CD4-positive, alpha-beta memory T cell (primary cell): ENCODE measurements around the gene ITSN1. TPM values are rescaled to one million over a fixed set of nuclear protein-coding genes. Genes with fewer than 3 reads are reported as not detected.

Experiments
- CTCF ChIA-PET: fragments of 350-600 bp; sonication (Branson Sonifier 250); formaldehyde crosslinking; loops from one replicate; lab custom pipeline; 2021; ENCODE audit warnings: inconsistent platforms; ENCODE audit not compliant: partially characterized antibody; lab: Charles Lee
- POLR2A ChIA-PET: fragments of 350-600 bp; sonication (Branson Sonifier 250); formaldehyde crosslinking; loops from one replicate; lab custom pipeline; 2021; ENCODE audit not compliant: partially characterized antibody; lab: Charles Lee
- DNase-seq, 5 donors: peaks; one replicate each; pipeline versions ENCODE4 v3.0.0 to v3.0.0-alpha.2; 2020 to 2022; ENCODE audit warnings: mixed read lengths in 1 of 5
- H3K27ac ChIP-seq: one replicate; pipeline ENCODE4 v1.7.0; 2013; ENCODE audit warnings: low read depth, low read length
- H3K27me3 ChIP-seq: 2 replicates; pipeline ENCODE4 v1.7.0; 2013; ENCODE audit warnings: mild to moderate bottlenecking, low read length, moderate library complexity; ENCODE audit not compliant: insufficient read depth
- H3K36me3 ChIP-seq: 2 replicates; pipeline ENCODE4 v1.7.0; 2013; ENCODE audit warnings: mild to moderate bottlenecking, low read length, moderate library complexity; ENCODE audit not compliant: insufficient read depth
- H3K4me1 ChIP-seq: 2 replicates; pipeline ENCODE4 v1.7.0; 2013; ENCODE audit warnings: mild to moderate bottlenecking, low read length, moderate library complexity; ENCODE audit not compliant: insufficient read depth
- H3K4me3 ChIP-seq, 2 donors: one replicate each; pipeline ENCODE4 v1.7.0; 2013; ENCODE audit warnings: low read length in 2 of 2, mild to moderate bottlenecking in 1 of 2
- H3K9me3 ChIP-seq, 2 donors: one replicate each; pipeline ENCODE4 v1.7.0; 2013; ENCODE audit warnings: low read length in 2 of 2, control low read depth in 1 of 2; ENCODE audit not compliant: control insufficient read depth in 1 of 2
- H3K27ac Mint-ChIP-seq, 7 donors: one replicate each; pipeline ENCODE4 v1.8.0; 2020 to 2021; ENCODE audit warnings: mixed read lengths in 7 of 7, mild to moderate bottlenecking in 6 of 7, inconsistent platforms in 3 of 7, moderate library complexity in 3 of 7
- H3K27me3 Mint-ChIP-seq, 2 donors: one replicate each; pipeline ENCODE4 v1.8.0; 2020 to 2021; ENCODE audit warnings: mixed read lengths in 2 of 2
- H3K36me3 Mint-ChIP-seq, 2 donors: one replicate each; pipeline ENCODE4 v1.8.0; 2020 to 2021; ENCODE audit warnings: mixed read lengths in 2 of 2, inconsistent platforms in 1 of 2, mild to moderate bottlenecking in 1 of 2
- H3K4me1 Mint-ChIP-seq, 4 donors: one replicate each; pipeline ENCODE4 v1.8.0; 2020 to 2021; ENCODE audit warnings: mixed read lengths in 4 of 4, mild to moderate bottlenecking in 1 of 4
- H3K4me3 Mint-ChIP-seq, 8 donors: one replicate each; pipeline ENCODE4 v1.8.0; 2020 to 2021; ENCODE audit warnings: mixed read lengths in 8 of 8, mild to moderate bottlenecking in 7 of 8, moderate library complexity in 6 of 8, inconsistent platforms in 3 of 8
- H3K9me3 Mint-ChIP-seq, 8 donors: one replicate each; pipeline ENCODE4 v1.8.0; 2020 to 2021; ENCODE audit warnings: mixed read lengths in 8 of 8, mild to moderate bottlenecking in 5 of 8, inconsistent platforms in 3 of 8, moderate library complexity in 1 of 8
- intact Hi-C: fragments of 100-400 bp; cut with micrococcal nuclease; formaldehyde crosslinking; loops from one replicate; pipeline ENCODE4 v1.15.1; 2023
- polyA plus RNA-seq, 2 donors: library from polyadenylated mRNA; unstranded; fragments of 300-500 nt; fragmentation: Illumina TruSeq; gene quantifications; one replicate each; pipeline ENCODE4 v1.2.3, GENCODE V29; 2021
- total RNA-seq, 2 experiments: library from RNA; stranded (reverse); gene quantifications; one replicate each; pipeline ENCODE4 v1.2.3, GENCODE V29; 2021

ITSN1 gene
- total and polyA plus RNA-seq, 4 experiments from 2014 or later, result 1.0 to 3.9 (median 3.0) TPM

- peak overlapping the region; percentile 67 for H3K27ac ChIP-seq
These were observed 296.9 kb downstream of the ITSN1 start for GRCh38 chr21:33939226-33939625.

GRCh38 chr21:33940164-33940880, 298.0 kb downstream of the ITSN1 start:
- CTCF ChIA-PET, result interaction anchor here (1.0 to 12.9 kb wide), 4 partner anchors 7 to 408 kb away, joined by 3 to 123 read pairs (median 50); no protein-coding TSS in a partner anchor
- Mint-ChIP-seq H3K4me3 (peak overlapping the region in 6 of 8 donors; percentile 11 to 60 (median 18)), H3K4me1 (peaks cover 41 to 81% (median 59%) of the 10 kb centered on the region in 4 donors), H3K27me3 (no peaks in the 10 kb centered on the region), H3K9me3 (peaks cover 0 to 12% (median 0%) of the 10 kb centered on the region in 8 donors), H3K36me3 (peaks cover 18 to 55% of the 10 kb centered on the region in 2 donors), H3K27ac (peak overlapping the region; percentile 54 to 89 (median 82))
- no peak for DNase-seq
- POLR2A ChIA-PET, result interaction anchor here (0.6 to 13.4 kb wide), 5 partner anchors 9 to 135 kb away, joined by 4 to 938 read pairs (median 9); partner anchors contain the start of genes MRPS6 and SLC5A3
- H3K36me3 ChIP-seq, result no peaks in the 10 kb centered on the region
- intact Hi-C loops, result no loop called here
- H3K4me1 ChIP-seq, result peaks cover 70% of the 10 kb centered on the region
- H3K27ac ChIP-seq, result no peak overlapping the region
- no peaks in the 10 kb centered on the region for H3K9me3 ChIP-seq
- no peak overlapping the region for H3K4me3 ChIP-seq
- H3K27me3 ChIP-seq, result no peaks in the 10 kb centered on the region

More at GRCh38 chr21:33939226-33939625, 296.9 kb downstream of the ITSN1 start:
- Mint-ChIP-seq H3K4me1 (peaks cover 41 to 80% (median 58%) of the 10 kb centered on the region in 4 donors), H3K4me3 (peak overlapping the region in 4 of 8 donors; percentile 21 to 51 (median 34)), H3K27me3 (no peaks in the 10 kb centered on the region), H3K36me3 (peaks cover 22 to 49% of the 10 kb centered on the region in 2 donors), H3K27ac (peak overlapping the region; percentile 56 to 99 (median 97)), H3K9me3 (peaks cover 0 to 5% (median 0%) of the 10 kb centered on the region in 8 donors)
- peaks cover 72% of the 10 kb centered on the region for H3K4me1 ChIP-seq
- H3K4me3 ChIP-seq, result no peak overlapping the region
- intact Hi-C loops, result no loop called here
- ChIA-PET POLR2A (interaction anchor here (1.4 to 13.4 kb wide), 5 partner anchors 8 to 136 kb away, joined by 4 to 938 read pairs (median 9); partner anchors contain the start of genes MRPS6 and SLC5A3), CTCF (interaction anchor here (2.2 to 12.9 kb wide), 3 partner anchors 8 to 409 kb away, joined by 6 to 123 read pairs (median 80); no protein-coding TSS in a partner anchor)
- no peaks in the 10 kb centered on the region for H3K36me3 ChIP-seq
- no peaks in the 10 kb centered on the region for H3K27me3 ChIP-seq
- DNase-seq, result no peak
- no peaks in the 10 kb centered on the region for H3K9me3 ChIP-seq

GRCh38 chr21:33940881-33941245, 298.6 kb downstream of the ITSN1 start:
- peaks cover 0 to 12% (median 0%) of the 10 kb centered on the region in 8 donors for H3K9me3 Mint-ChIP-seq
- no peak for DNase-seq
- Histone ChIP-seq H3K36me3 (no peaks in the 10 kb centered on the region), H3K27me3 (no peaks in the 10 kb centered on the region), H3K4me3 (no peak overlapping the region), H3K9me3 (no peaks in the 10 kb centered on the region), H3K4me1 (peaks cover 70% of the 10 kb centered on the region), H3K27ac (no peak overlapping the region)
- POLR2A ChIA-PET, result interaction anchor here (0.6 to 13.4 kb wide), 4 partner anchors 9 to 59 kb away, joined by 4 to 938 read pairs (median 8); no protein-coding TSS in a partner anchor
- peaks cover 15 to 54% of the 10 kb centered on the region in 2 donors for H3K36me3 Mint-ChIP-seq
- no peaks in the 10 kb centered on the region for H3K27me3 Mint-ChIP-seq
- H3K4me1 Mint-ChIP-seq, result peaks cover 42 to 80% (median 58%) of the 10 kb centered on the region in 4 donors
- intact Hi-C loops, result no loop called here
- CTCF ChIA-PET, result interaction anchor here (5.2 to 12.9 kb wide), 2 partner anchors 9 to 17 kb away, joined by 20 to 123 read pairs; no protein-coding TSS in a partner anchor
- no peak overlapping the region for H3K4me3 Mint-ChIP-seq
- peak overlapping the region; percentile 16 to 91 (median 80) for H3K27ac Mint-ChIP-seq

- peaks cover 0 to 12% (median 0%) of the 10 kb centered on the region in 8 donors for H3K9me3 Mint-ChIP-seq
- H3K27me3 ChIP-seq, result no peaks in the 10 kb centered on the region
- ChIA-PET POLR2A (interaction anchor here (0.8 to 18.8 kb wide), 5 partner anchors 6 to 174 kb away, joined by 3 to 938 read pairs (median 4); partner anchors contain the start of genes MRPS6 and SLC5A3), CTCF (interaction anchor here (2.6 to 12.9 kb wide), 3 partner anchors 10 to 406 kb away, joined by 13 to 123 read pairs (median 20); no protein-coding TSS in a partner anchor)
- H3K27ac Mint-ChIP-seq, result peak overlapping the region in 1 of 7 donors; percentile 27
- no peaks in the 10 kb centered on the region for H3K27me3 Mint-ChIP-seq
- peaks cover 70% of the 10 kb centered on the region for H3K4me1 ChIP-seq
- peaks cover 8 to 54% of the 10 kb centered on the region in 2 donors for H3K36me3 Mint-ChIP-seq
- H3K4me3 Mint-ChIP-seq, result no peak overlapping the region
- H3K4me3 ChIP-seq, result no peak overlapping the region
- no peak for DNase-seq
- H3K9me3 ChIP-seq, result no peaks in the 10 kb centered on the region
- peaks cover 44 to 80% (median 58%) of the 10 kb centered on the region in 4 donors for H3K4me1 Mint-ChIP-seq
- H3K27ac ChIP-seq, result no peak overlapping the region
- intact Hi-C loops, result no loop called here
- H3K36me3 ChIP-seq, result no peaks in the 10 kb centered on the region
These were observed 300.1 kb downstream of the ITSN1 start for GRCh38 chr21:33942426-33942825.

DNA sequence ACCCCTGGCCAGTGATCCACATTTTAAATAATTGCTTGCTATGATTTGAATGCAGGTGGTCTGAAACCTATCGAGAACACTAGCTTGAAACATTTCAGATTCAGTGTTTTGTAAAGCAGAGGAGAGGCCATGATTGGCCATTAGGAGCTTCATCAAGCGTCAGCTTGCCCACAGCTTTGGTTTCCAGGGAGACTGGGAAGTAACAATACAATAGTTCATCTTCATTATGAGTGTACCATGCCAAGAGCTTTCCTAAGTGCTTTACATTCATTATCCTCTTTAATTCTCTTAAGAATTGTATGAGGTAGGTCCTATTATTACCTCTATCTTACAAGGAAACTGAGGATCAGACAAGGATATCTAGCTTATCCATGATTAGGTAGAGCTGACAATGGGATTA, 301.0 kb downstream of the ITSN1 start:
- CTCF ChIA-PET, result interaction anchor here (0.6 to 12.9 kb wide), 6 partner anchors 10 to 499 kb away, joined by 3 to 123 read pairs (median 8); partner anchors contain the start of genes MRPS6 and SLC5A3
- intact Hi-C loops, result no loop called here
- H3K4me1 ChIP-seq, result peaks cover 70% of the 10 kb centered on the region

DNA sequence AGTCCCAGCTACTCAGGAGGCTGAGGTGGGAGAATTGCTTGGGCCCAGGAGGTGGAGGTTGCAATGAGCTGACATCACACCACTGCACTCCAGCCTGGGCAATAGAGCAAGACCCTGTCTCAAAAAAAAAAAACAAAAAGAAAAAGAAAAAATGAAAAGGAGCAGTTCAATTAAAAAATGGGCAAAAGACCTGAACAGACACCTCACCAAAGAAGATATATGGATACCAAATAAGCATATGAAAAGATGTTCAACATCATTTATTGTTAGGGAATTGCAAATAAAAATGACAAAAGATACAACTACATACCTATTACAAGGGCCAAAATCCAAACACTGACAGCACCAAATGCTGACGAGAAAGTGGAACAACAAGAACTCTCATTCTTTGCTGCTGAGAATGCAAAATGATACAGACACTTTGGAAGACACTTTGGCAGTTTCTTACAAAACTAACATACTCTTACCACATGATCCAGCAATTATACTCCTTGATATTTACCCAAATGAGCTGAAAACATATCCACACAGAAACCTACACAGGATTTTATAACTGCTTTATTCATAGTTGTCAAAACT, 302.0 kb downstream of the ITSN1 start:
- no peak for DNase-seq
- ChIA-PET POLR2A (interaction anchor here (18.8 kb wide), 1 partner anchor 8 kb away, joined by 938 read pairs; no protein-coding TSS in a partner anchor), CTCF (interaction anchor here (2.6 to 6.2 kb wide), 3 partner anchors 7 to 404 kb away, joined by 13 to 80 read pairs (median 20); no protein-coding TSS in a partner anchor)
- Histone ChIP-seq H3K27me3 (no peaks in the 10 kb centered on the region), H3K4me3 (no peak overlapping the region), H3K4me1 (peaks cover 70% of the 10 kb centered on the region), H3K9me3 (no peaks in the 10 kb centered on the region), H3K27ac (no peak overlapping the region), H3K36me3 (no peaks in the 10 kb centered on the region)
- peaks cover 0 to 12% (median 0%) of the 10 kb centered on the region in 8 donors for H3K9me3 Mint-ChIP-seq
- H3K4me1 Mint-ChIP-seq, result peaks cover 52 to 82% (median 62%) of the 10 kb centered on the region in 4 donors
- H3K4me3 Mint-ChIP-seq, result peak overlapping the region in 2 of 8 donors; percentile 3 to 41
- peak overlapping the region in 4 of 7 donors; percentile 52 to 99 (median 71) for H3K27ac Mint-ChIP-seq
- H3K36me3 Mint-ChIP-seq, result peaks cover 18 to 46% of the 10 kb centered on the region in 2 donors
- H3K27me3 Mint-ChIP-seq, result no peaks in the 10 kb centered on the region
- intact Hi-C loops, result no loop called here

More for the DNA sequence above, 301.0 kb downstream of the ITSN1 start:
- peaks cover 16 to 52% of the 10 kb centered on the region in 2 donors for H3K36me3 Mint-ChIP-seq
- peaks cover 48 to 82% (median 59%) of the 10 kb centered on the region in 4 donors for H3K4me1 Mint-ChIP-seq
- H3K27me3 Mint-ChIP-seq, result no peaks in the 10 kb centered on the region
- Histone ChIP-seq H3K27ac (no peak overlapping the region), H3K9me3 (no peaks in the 10 kb centered on the region), H3K36me3 (no peaks in the 10 kb centered on the region), H3K4me3 (no peak overlapping the region), H3K27me3 (no peaks in the 10 kb centered on the region)
- H3K27ac Mint-ChIP-seq, result peak overlapping the region in 2 of 7 donors; percentile 3 to 31
- peaks cover 0 to 12% (median 0%) of the 10 kb centered on the region in 8 donors for H3K9me3 Mint-ChIP-seq
- POLR2A ChIA-PET, result interaction anchor here (0.6 to 18.8 kb wide), 7 partner anchors 7 to 173 kb away, joined by 3 to 938 read pairs (median 4); partner anchors contain the start of genes MRPS6 and SLC5A3
- DNase-seq, result no peak
- no peak overlapping the region for H3K4me3 Mint-ChIP-seq
